Karpas-422 (cell line): ENCODE measurements around the gene C19orf38. TPM values are rescaled to one million over a fixed set of nuclear protein-coding genes. Genes with fewer than 3 reads are reported as not detected.

Experiments
- DNase-seq: peaks from one replicate; pipeline ENCODE4 v3.0.0-alpha.2; 2015
- H2AFZ ChIP-seq: fragments of 200-600 bp; sonication (generic); 2 replicates; pipeline ENCODE4 v1.6.1; 2014; ENCODE audit warnings: antibody characterized with exemption, low read length, mixed read lengths
- H3K27ac ChIP-seq: fragments of 200-600 bp; sonication (generic); 2 replicates; pipeline ENCODE4 v1.5.1; 2014; ENCODE audit warnings: mild to moderate bottlenecking, low read length, moderate library complexity
- H3K27me3 ChIP-seq: fragments of 200-600 bp; sonication (generic); 2 replicates; pipeline ENCODE4 v1.6.1; 2014; ENCODE audit warnings: low read length, mixed read lengths
- H3K36me3 ChIP-seq: fragments of 200-600 bp; sonication (generic); 2 replicates; pipeline ENCODE4 v1.6.1; 2014; ENCODE audit warnings: low read length, mixed read lengths; ENCODE audit not compliant: insufficient read depth
- H3K4me1 ChIP-seq: fragments of 200-600 bp; sonication (generic); 2 replicates; pipeline ENCODE4 v1.6.1; 2014; ENCODE audit warnings: mild to moderate bottlenecking, low read length, mixed read lengths
- H3K4me2 ChIP-seq: fragments of 200-600 bp; sonication (generic); 2 replicates; pipeline ENCODE4 v1.6.1; 2014; ENCODE audit warnings: low read length, low read depth, mild to moderate bottlenecking; ENCODE audit not compliant: poor library complexity, severe bottlenecking
- H3K4me3 ChIP-seq: fragments of 200-600 bp; sonication (generic); 2 replicates; pipeline ENCODE4 v1.5.1; 2014; ENCODE audit warnings: mild to moderate bottlenecking, antibody characterized with exemption, low read length, mixed read lengths
- H3K79me2 ChIP-seq: fragments of 200-600 bp; sonication (generic); 2 replicates; pipeline ENCODE4 v1.6.1; 2014; ENCODE audit warnings: mild to moderate bottlenecking, low read length, mixed read lengths
- H3K9ac ChIP-seq: fragments of 200-600 bp; sonication (generic); 2 replicates; pipeline ENCODE4 v1.6.0; 2014; ENCODE audit warnings: low read length
- H3K9me2 ChIP-seq: fragments of 200-600 bp; sonication (generic), shearing (Covaris generic); replicated peaks from 2 replicates; pipeline ENCODE4 v1.6.0; 2014; ENCODE audit warnings: mild to moderate bottlenecking, low read length, moderate library complexity; ENCODE audit not compliant: insufficient read depth
- H3K9me3 ChIP-seq: fragments of 300-700, 200-600 bp; sonication (generic); 2 replicates; pipeline ENCODE4 v1.6.1; 2014; ENCODE audit warnings: low read length, mixed read lengths
- H4K20me1 ChIP-seq: fragments of 200-600 bp; sonication (generic); 2 replicates; pipeline ENCODE4 v1.6.1; 2014; ENCODE audit warnings: mild to moderate bottlenecking, antibody characterized with exemption, low read length, low read depth; ENCODE audit not compliant: insufficient read depth
- total RNA-seq: library from RNA; depleted of rRNA; stranded (reverse); fragments of >200 nt; shearing (Covaris generic); gene quantifications from 2 replicates; pipeline ENCODE4 v1.2.3, GENCODE V29; 2014; ENCODE audit warnings: low replicate concordance

Gene C19orf38
- total RNA-seq, 1 experiment from 2014 or later, result 6.1 TPM

GRCh38 chr19:10817291-10818038 lies 30.8 kb upstream of the C19orf38 start:
- no peaks in the 10 kb centered on the region for H3K9me3 ChIP-seq
- H3K4me1 ChIP-seq, result no peaks in the 10 kb centered on the region
- no peak overlapping the region for H3K9ac ChIP-seq
- no peak overlapping the region for H2AFZ ChIP-seq
- H3K79me2 ChIP-seq, result no peaks in the 10 kb centered on the region
- H3K4me2 ChIP-seq, result no peak overlapping the region
- no peaks in the 10 kb centered on the region for H3K27me3 ChIP-seq
- no peak overlapping the region for H3K27ac ChIP-seq
- no peaks in the 10 kb centered on the region for H3K9me2 ChIP-seq
- no peak for DNase-seq
- H3K36me3 ChIP-seq, result peaks cover 4% of the 10 kb centered on the region; the same call in 1 of the 2 replicates
- H4K20me1 ChIP-seq, result no peaks in the 10 kb centered on the region
- H3K4me3 ChIP-seq, result no peak overlapping the region

- Histone ChIP-seq H3K4me3 (no peak overlapping the region), H2AFZ (no peak overlapping the region), H3K27me3 (no peaks in the 10 kb centered on the region), H3K27ac (no peak overlapping the region), H4K20me1 (no peaks in the 10 kb centered on the region), H3K36me3 (peaks cover 4% of the 10 kb centered on the region; the same call in 1 of the 2 replicates), H3K4me1 (no peaks in the 10 kb centered on the region), H3K9ac (no peak overlapping the region), H3K9me2 (no peaks in the 10 kb centered on the region), H3K4me2 (no peak overlapping the region), H3K9me3 (no peaks in the 10 kb centered on the region), H3K79me2 (no peaks in the 10 kb centered on the region)
- DNase-seq, result no peak
These were observed 29.7 kb upstream of the C19orf38 start for GRCh38 chr19:10818301-10819123.

GRCh38 chr19:10819124-10820060 lies 28.8 kb upstream of the C19orf38 start:
- no peaks in the 10 kb centered on the region for H3K4me1 ChIP-seq
- no peak overlapping the region for H3K4me2 ChIP-seq
- H3K36me3 ChIP-seq, result peaks cover 4% of the 10 kb centered on the region; the same call in 1 of the 2 replicates
- no peaks in the 10 kb centered on the region for H3K79me2 ChIP-seq
- no peak overlapping the region for H3K9ac ChIP-seq
- no peaks in the 10 kb centered on the region for H3K27me3 ChIP-seq
- H3K9me2 ChIP-seq, result no peaks in the 10 kb centered on the region
- no peak overlapping the region for H3K4me3 ChIP-seq
- H3K27ac ChIP-seq, result no peak overlapping the region
- no peaks in the 10 kb centered on the region for H3K9me3 ChIP-seq
- no peak for DNase-seq
- no peak overlapping the region for H2AFZ ChIP-seq
- no peaks in the 10 kb centered on the region for H4K20me1 ChIP-seq

- Histone ChIP-seq H3K4me1 (no peaks in the 10 kb centered on the region), H3K9me2 (no peaks in the 10 kb centered on the region), H3K27ac (no peak overlapping the region), H3K27me3 (no peaks in the 10 kb centered on the region), H3K4me3 (no peak overlapping the region), H3K4me2 (no peak overlapping the region), H3K36me3 (peaks cover 4% of the 10 kb centered on the region; the same call in 1 of the 2 replicates), H4K20me1 (no peaks in the 10 kb centered on the region), H3K79me2 (no peaks in the 10 kb centered on the region), H2AFZ (no peak overlapping the region), H3K9ac (no peak overlapping the region), H3K9me3 (no peaks in the 10 kb centered on the region)
- DNase-seq, result no peak
These were observed 28.0 kb upstream of the C19orf38 start for GRCh38 chr19:10820173-10820572.

- H3K9me3 ChIP-seq, result no peaks in the 10 kb centered on the region
- no peak overlapping the region for H3K4me2 ChIP-seq
- no peak overlapping the region for H3K27ac ChIP-seq
- H3K9me2 ChIP-seq, result no peaks in the 10 kb centered on the region
- peaks cover 4% of the 10 kb centered on the region; the same call in 1 of the 2 replicates for H3K36me3 ChIP-seq
- no peaks in the 10 kb centered on the region for H3K27me3 ChIP-seq
- no peak overlapping the region for H2AFZ ChIP-seq
- no peaks in the 10 kb centered on the region for H4K20me1 ChIP-seq
- no peaks in the 10 kb centered on the region for H3K4me1 ChIP-seq
- DNase-seq, result no peak
- no peak overlapping the region for H3K9ac ChIP-seq
- H3K4me3 ChIP-seq, result no peak overlapping the region
- no peaks in the 10 kb centered on the region for H3K79me2 ChIP-seq
These were observed 24.5 kb upstream of the C19orf38 start for GRCh38 chr19:10823690-10824089.

- Histone ChIP-seq H3K9me3 (no peaks in the 10 kb centered on the region), H3K79me2 (no peaks in the 10 kb centered on the region), H3K27ac (no peak overlapping the region), H2AFZ (no peak overlapping the region), H3K4me3 (no peak overlapping the region), H3K9ac (no peak overlapping the region), H3K4me2 (no peak overlapping the region), H3K9me2 (no peaks in the 10 kb centered on the region), H4K20me1 (no peaks in the 10 kb centered on the region), H3K27me3 (no peaks in the 10 kb centered on the region), H3K4me1 (no peaks in the 10 kb centered on the region), H3K36me3 (no peaks in the 10 kb centered on the region)
- peak; percentile 49 for DNase-seq
These were observed 22.0 kb upstream of the C19orf38 start for GRCh38 chr19:10826231-10826630.

- Histone ChIP-seq H3K9ac (no peak overlapping the region), H3K4me2 (no peak overlapping the region), H3K27me3 (no peaks in the 10 kb centered on the region), H3K9me3 (no peaks in the 10 kb centered on the region), H4K20me1 (no peaks in the 10 kb centered on the region), H3K4me3 (no peak overlapping the region), H3K9me2 (no peaks in the 10 kb centered on the region), H3K4me1 (no peaks in the 10 kb centered on the region), H3K27ac (no peak overlapping the region), H2AFZ (no peak overlapping the region), H3K36me3 (no peaks in the 10 kb centered on the region), H3K79me2 (no peaks in the 10 kb centered on the region)
- no peak for DNase-seq
These were observed 21.4 kb upstream of the C19orf38 start for GRCh38 chr19:10826846-10827245.
